NCI-H2029 (cell line): Measurements from ENCODE around the gene MAP2K6.
A peak's percentile ranks its signal among the peaks of the same experiment; 100 is the strongest.
"Not testable (repeated sequence)": the region's sequence is repeated elsewhere in the genome, so short reads cannot be mapped to it uniquely, and the experiment has no call there.

Experiments used
- DNase-seq: peaks from one replicate; lab custom pipeline; 2025; lab: John Stamatoyannopoulos, UW

MAP2K6 gene

GRCh38 chr17:69457603-69458002 lies 43.1 kb downstream of the MAP2K6 start:
- DNase-seq: no peak

GRCh38 chr17:69460963-69461922 lies 46.7 kb downstream of the MAP2K6 start:
- no peak for DNase-seq

- DNase-seq: no peak
Observed at GRCh38 chr17:69461951-69462369, 47.5 kb downstream of the MAP2K6 start.

GRCh38 chr17:69462882-69463281 lies 48.4 kb downstream of the MAP2K6 start:
- no peak for DNase-seq

- DNase-seq: no peak
Observed at GRCh38 chr17:69466451-69466850, 52.0 kb downstream of the MAP2K6 start.

GRCh38 chr17:69466905-69467667 lies 52.6 kb downstream of the MAP2K6 start:
- no peak for DNase-seq

GRCh38 chr17:69468207-69468606 lies 53.7 kb downstream of the MAP2K6 start:
- DNase-seq: no peak

GRCh38 chr17:69470702-69471101 lies 56.2 kb downstream of the MAP2K6 start:
- DNase-seq: no peak

GRCh38 chr17:69471406-69471805 lies 56.9 kb downstream of the MAP2K6 start:
- DNase-seq: no peak

- DNase-seq: no peak
Observed at GRCh38 chr17:69473841-69474831, 59.6 kb downstream of the MAP2K6 start.

GRCh38 chr17:69477204-69477902 lies 62.9 kb downstream of the MAP2K6 start:
- DNase-seq: no peak

GRCh38 chr17:69477903-69478266 lies 63.4 kb downstream of the MAP2K6 start:
- DNase-seq: no peak

- DNase-seq: peak; percentile 26
Observed at GRCh38 chr17:69478916-69479315, 64.4 kb downstream of the MAP2K6 start.

GRCh38 chr17:69479756-69480155 lies 65.3 kb downstream of the MAP2K6 start:
- DNase-seq: not testable (repeated sequence)

- no peak for DNase-seq
Observed at GRCh38 chr17:69480245-69480644, 65.7 kb downstream of the MAP2K6 start.

GRCh38 chr17:69485251-69485661 lies 70.8 kb downstream of the MAP2K6 start:
- DNase-seq: no peak

- peak; percentile 36 for DNase-seq
Observed at GRCh38 chr17:69485901-69486643, 71.6 kb downstream of the MAP2K6 start.

GRCh38 chr17:69486779-69487637 lies 72.5 kb downstream of the MAP2K6 start:
- no peak for DNase-seq

- no peak for DNase-seq
Observed at GRCh38 chr17:69489313-69489712, 74.8 kb downstream of the MAP2K6 start.
